HepG2 (cell line): ENCODE results near the gene ACSM2A. TPM values are rescaled to one million over a fixed set of nuclear protein-coding genes. Genes with fewer than 3 reads are reported as not detected.

Experiments
- ARNTL ChIP-seq: sonication (generic); formaldehyde crosslinking; IDR thresholded peaks from 2 replicates; pipeline ENCODE4 v1.4.0; 2020; ENCODE audit warnings: mild to moderate bottlenecking, missing genetic modification reagents
- DMAP1 ChIP-seq: IDR thresholded peaks from 2 replicates; pipeline ENCODE4 v1.6.1; 2016
- ETV5 ChIP-seq: IDR thresholded peaks from 2 replicates; pipeline ENCODE4 v1.6.1; 2018; ENCODE audit warnings: missing biosample characterization, missing genetic modification reagents, inconsistent platforms, borderline replicate concordance
- KDM1A ChIP-seq: IDR thresholded peaks from 2 replicates; pipeline ENCODE4 v1.6.1; 2016; ENCODE audit warnings: missing compliant biosample characterization
- NPAS2 ChIP-seq: sonication (generic); formaldehyde crosslinking; IDR thresholded peaks from 2 replicates; pipeline ENCODE4 v1.8.0; 2022; ENCODE audit warnings: mild to moderate bottlenecking, missing genetic modification reagents, borderline replicate concordance
- NRL ChIP-seq: sonication (generic); formaldehyde crosslinking; IDR thresholded peaks from 2 replicates; pipeline ENCODE4 v1.5.0; 2020; ENCODE audit warnings: missing genetic modification reagents, mild to moderate bottlenecking, moderate library complexity, borderline replicate concordance
- SCMH1 ChIP-seq: sonication (generic); formaldehyde crosslinking; IDR thresholded peaks from 2 replicates; pipeline ENCODE4 v1.9.0; 2021; ENCODE audit warnings: missing genetic modification reagents, mild to moderate bottlenecking, borderline replicate concordance
- SIN3A ChIP-seq: IDR thresholded peaks from 2 replicates; pipeline ENCODE4 v1.6.1; 2011; ENCODE audit warnings: low read depth, mild to moderate bottlenecking, control low read depth, low read length, borderline replicate concordance
- TGIF2 ChIP-seq: IDR thresholded peaks from 2 replicates; pipeline ENCODE4 v1.6.1; 2016; ENCODE audit warnings: control low read depth, missing compliant biosample characterization
- ZKSCAN1 ChIP-seq: fragments of 150-350 bp; IDR thresholded peaks from 2 replicates; pipeline ENCODE4 v1.6.1; 2014; ENCODE audit warnings: low read length
- ZNF891 ChIP-seq: sonication (generic); formaldehyde crosslinking; IDR thresholded peaks from 2 replicates; pipeline ENCODE4 v1.5.0; 2020; ENCODE audit warnings: mild to moderate bottlenecking, missing genetic modification reagents
- polyA plus RNA-seq, 8 experiments: library from polyadenylated mRNA; depleted of rRNA in 3 of 8; stranded (reverse) in 7 of 8; unstranded in 1 of 8; fragments of >200 nt; fragmentation: Illumina TruSeq in 4 of 8; extraction: Trizol in 4 of 8; gene quantifications; 2 replicates each; pipeline versions ENCODE4 v1.2.1 to v1.2.3, GENCODE V29; 2011 to 2016; ENCODE audit warnings: low read depth in 4 of 8, missing spikeins in 1 of 8, mixed read lengths in 1 of 8; ENCODE audit not compliant: insufficient read depth in 1 of 8
- total RNA-seq, 5 experiments: library from RNA; depleted of rRNA; stranded (reverse); fragments of >200 nt; fragmentation: Illumina TruSeq; extraction: Trizol; gene quantifications; 2 replicates each; pipeline ENCODE4 v1.2.3, GENCODE V29; 2016; ENCODE audit warnings: low read depth in 1 of 5
- TF ChIP-seq, protein P1 (sequence below), 2 experiments: fragments of 450-650 bp in 1 of 2; sonication (generic) in 1 of 2; formaldehyde crosslinking in 1 of 2; IDR thresholded peaks; 2 replicates each; pipeline versions ENCODE4 v1.6.1 to v1.8.0; 2016 to 2022; ENCODE audit warnings: antibody characterized with exemption in 1 of 2, mild to moderate bottlenecking in 1 of 2, missing genetic modification reagents in 1 of 2
- TF ChIP-seq, protein P2 (sequence below): conservative IDR thresholded peaks from 2 replicates; pipeline ENCODE4 v1.6.1; 2018; ENCODE audit warnings: missing genetic modification reagents
- TF ChIP-seq, protein P3 (sequence below): sonication (generic); formaldehyde crosslinking; conservative IDR thresholded peaks from 2 replicates; pipeline ENCODE4 v1.8.1; 2023; ENCODE audit warnings: missing genetic modification reagents
- TF ChIP-seq, protein P4 (sequence below): sonication (generic); formaldehyde crosslinking; IDR thresholded peaks from 2 replicates; pipeline ENCODE4 v1.4.0; 2020; ENCODE audit warnings: missing genetic modification reagents, borderline replicate concordance

ACSM2A gene
- total and polyA plus RNA-seq, 2 of the 13 experiments (the other 11 are each of a cell fraction or from before 2014, with no cell fraction given) = 11.4 to 16.3 TPM

DNA sequence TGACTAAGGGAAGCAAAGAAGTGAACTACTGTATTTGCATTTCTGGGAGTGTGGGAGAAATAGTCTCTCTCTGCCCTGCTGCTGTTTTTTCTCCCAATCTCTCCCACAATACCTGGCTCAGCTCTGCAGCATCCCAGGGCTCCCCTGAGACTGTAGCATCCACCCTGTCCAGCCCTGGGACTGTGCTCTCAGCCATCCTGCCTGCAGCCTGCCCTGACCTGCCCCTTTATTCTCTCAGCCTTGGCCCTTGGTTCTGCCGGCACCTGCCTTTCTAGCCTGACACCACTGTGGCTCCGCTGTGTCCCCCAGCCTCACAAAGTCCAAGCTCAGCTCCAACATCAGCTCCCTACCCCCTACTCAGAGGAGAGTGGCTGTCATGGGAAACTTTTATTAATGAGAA is 48.7 kb upstream of the ACSM2A start (continued):
- TF ChIP-seq, protein P1, sequence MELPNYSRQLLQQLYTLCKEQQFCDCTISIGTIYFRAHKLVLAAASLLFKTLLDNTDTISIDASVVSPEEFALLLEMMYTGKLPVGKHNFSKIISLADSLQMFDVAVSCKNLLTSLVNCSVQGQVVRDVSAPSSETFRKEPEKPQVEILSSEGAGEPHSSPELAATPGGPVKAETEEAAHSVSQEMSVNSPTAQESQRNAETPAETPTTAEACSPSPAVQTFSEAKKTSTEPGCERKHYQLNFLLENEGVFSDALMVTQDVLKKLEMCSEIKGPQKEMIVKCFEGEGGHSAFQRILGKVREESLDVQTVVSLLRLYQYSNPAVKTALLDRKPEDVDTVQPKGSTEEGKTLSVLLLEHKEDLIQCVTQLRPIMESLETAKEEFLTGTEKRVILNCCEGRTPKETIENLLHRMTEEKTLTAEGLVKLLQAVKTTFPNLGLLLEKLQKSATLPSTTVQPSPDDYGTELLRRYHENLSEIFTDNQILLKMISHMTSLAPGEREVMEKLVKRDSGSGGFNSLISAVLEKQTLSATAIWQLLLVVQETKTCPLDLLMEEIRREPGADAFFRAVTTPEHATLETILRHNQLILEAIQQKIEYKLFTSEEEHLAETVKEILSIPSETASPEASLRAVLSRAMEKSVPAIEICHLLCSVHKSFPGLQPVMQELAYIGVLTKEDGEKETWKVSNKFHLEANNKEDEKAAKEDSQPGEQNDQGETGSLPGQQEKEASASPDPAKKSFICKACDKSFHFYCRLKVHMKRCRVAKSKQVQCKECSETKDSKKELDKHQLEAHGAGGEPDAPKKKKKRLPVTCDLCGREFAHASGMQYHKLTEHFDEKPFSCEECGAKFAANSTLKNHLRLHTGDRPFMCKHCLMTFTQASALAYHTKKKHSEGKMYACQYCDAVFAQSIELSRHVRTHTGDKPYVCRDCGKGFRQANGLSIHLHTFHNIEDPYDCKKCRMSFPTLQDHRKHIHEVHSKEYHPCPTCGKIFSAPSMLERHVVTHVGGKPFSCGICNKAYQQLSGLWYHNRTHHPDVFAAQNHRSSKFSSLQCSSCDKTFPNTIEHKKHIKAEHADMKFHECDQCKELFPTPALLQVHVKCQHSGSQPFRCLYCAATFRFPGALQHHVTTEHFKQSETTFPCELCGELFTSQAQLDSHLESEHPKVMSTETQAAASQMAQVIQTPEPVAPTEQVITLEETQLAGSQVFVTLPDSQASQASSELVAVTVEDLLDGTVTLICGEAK (IDR thresholded peaks at IDR 0.05) = no peak
- TF ChIP-seq, protein P1 (CRISPR knock-in tag; IDR thresholded peaks at IDR 0.05) = 0 out of 2 replicates have a peak, but pooled peaks have one; percentile 9
- TF ChIP-seq SIN3A = no peak
- TF ChIP-seq ZKSCAN1 = no peak
- no peak for TF ChIP-seq DMAP1 (CRISPR knock-in tag)
- TF ChIP-seq, protein P2, sequence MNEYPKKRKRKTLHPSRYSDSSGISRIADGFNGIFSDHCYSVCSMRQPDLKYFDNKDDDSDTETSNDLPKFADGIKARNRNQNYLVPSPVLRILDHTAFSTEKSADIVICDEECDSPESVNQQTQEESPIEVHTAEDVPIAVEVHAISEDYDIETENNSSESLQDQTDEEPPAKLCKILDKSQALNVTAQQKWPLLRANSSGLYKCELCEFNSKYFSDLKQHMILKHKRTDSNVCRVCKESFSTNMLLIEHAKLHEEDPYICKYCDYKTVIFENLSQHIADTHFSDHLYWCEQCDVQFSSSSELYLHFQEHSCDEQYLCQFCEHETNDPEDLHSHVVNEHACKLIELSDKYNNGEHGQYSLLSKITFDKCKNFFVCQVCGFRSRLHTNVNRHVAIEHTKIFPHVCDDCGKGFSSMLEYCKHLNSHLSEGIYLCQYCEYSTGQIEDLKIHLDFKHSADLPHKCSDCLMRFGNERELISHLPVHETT (CRISPR knock-in tag) = no peak
- TF ChIP-seq, protein P3, sequence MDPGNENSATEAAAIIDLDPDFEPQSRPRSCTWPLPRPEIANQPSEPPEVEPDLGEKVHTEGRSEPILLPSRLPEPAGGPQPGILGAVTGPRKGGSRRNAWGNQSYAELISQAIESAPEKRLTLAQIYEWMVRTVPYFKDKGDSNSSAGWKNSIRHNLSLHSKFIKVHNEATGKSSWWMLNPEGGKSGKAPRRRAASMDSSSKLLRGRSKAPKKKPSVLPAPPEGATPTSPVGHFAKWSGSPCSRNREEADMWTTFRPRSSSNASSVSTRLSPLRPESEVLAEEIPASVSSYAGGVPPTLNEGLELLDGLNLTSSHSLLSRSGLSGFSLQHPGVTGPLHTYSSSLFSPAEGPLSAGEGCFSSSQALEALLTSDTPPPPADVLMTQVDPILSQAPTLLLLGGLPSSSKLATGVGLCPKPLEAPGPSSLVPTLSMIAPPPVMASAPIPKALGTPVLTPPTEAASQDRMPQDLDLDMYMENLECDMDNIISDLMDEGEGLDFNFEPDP (CRISPR knock-in tag) = no peak
- TF ChIP-seq NRL (CRISPR knock-in tag) = peak; percentile 66; the same call in 1 of the 2 replicates
- no peak for TF ChIP-seq NPAS2
- no peak for TF ChIP-seq SCMH1 (CRISPR knock-in tag)
- no peak for TF ChIP-seq ETV5 (CRISPR knock-in tag)
- TF ChIP-seq KDM1A (CRISPR knock-in tag) = no peak
- no peak for TF ChIP-seq ARNTL (CRISPR knock-in tag)
- TF ChIP-seq TGIF2 = no peak
- TF ChIP-seq, protein P4, sequence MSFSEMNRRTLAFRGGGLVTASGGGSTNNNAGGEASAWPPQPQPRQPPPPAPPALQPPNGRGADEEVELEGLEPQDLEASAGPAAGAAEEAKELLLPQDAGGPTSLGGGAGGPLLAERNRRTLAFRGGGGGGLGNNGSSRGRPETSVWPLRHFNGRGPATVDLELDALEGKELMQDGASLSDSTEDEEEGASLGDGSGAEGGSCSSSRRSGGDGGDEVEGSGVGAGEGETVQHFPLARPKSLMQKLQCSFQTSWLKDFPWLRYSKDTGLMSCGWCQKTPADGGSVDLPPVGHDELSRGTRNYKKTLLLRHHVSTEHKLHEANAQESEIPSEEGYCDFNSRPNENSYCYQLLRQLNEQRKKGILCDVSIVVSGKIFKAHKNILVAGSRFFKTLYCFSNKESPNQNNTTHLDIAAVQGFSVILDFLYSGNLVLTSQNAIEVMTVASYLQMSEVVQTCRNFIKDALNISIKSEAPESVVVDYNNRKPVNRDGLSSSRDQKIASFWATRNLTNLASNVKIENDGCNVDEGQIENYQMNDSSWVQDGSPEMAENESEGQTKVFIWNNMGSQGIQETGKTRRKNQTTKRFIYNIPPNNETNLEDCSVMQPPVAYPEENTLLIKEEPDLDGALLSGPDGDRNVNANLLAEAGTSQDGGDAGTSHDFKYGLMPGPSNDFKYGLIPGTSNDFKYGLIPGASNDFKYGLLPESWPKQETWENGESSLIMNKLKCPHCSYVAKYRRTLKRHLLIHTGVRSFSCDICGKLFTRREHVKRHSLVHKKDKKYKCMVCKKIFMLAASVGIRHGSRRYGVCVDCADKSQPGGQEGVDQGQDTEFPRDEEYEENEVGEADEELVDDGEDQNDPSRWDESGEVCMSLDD (CRISPR knock-in tag) = no peak
- peak; percentile 83 for TF ChIP-seq ZNF891
